Measurements from ENCODE around the gene CYP11A1. TPM values are rescaled to one million over a fixed set of nuclear protein-coding genes. Genes with fewer than 3 reads are reported as not detected.

CYP11A1 gene
- total RNA-seq, 1 donor from 2014 or later: 2.0 TPM

DNA sequence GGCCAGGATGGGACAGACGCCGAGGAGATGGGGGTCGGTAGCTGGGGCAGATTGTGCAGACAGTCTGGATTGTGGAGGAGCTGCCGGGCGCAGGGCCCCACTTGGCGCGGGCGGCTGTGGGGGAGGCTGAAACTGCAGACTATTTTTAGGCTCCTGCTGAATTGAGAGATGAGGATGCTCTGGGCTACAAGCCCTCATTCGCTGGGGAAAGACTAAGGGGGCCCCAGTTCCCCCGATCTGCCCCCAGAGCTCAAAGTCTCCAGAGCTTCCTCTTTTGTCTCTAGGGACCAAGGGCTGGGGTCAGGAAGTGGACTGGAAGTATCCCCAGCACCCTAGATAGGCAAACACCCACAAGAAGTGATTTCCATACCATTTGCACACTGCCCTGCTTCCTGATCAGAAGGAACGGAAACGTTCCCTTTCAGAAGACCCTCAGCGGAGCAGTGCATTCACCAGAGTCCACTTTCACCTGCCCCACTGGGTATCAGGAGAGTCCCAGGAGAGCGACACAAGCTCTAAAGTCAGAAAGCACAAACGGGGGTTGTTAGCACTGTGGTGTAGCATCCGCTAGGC lies 36.6 kb upstream of the CYP11A1 start:
- H3K4me3 Mint-ChIP-seq (ENCODE audit: low read depth): no peak overlapping the region
- peaks cover 36% of the 10 kb centered on the region for H3K27me3 Mint-ChIP-seq
- no peaks in the 10 kb centered on the region for H3K36me3 Mint-ChIP-seq (ENCODE audit: insufficient read depth)
- no peak for DNase-seq (ENCODE audit: low spot score, unreplicated experiment)
- TF ChIP-seq, protein P1, sequence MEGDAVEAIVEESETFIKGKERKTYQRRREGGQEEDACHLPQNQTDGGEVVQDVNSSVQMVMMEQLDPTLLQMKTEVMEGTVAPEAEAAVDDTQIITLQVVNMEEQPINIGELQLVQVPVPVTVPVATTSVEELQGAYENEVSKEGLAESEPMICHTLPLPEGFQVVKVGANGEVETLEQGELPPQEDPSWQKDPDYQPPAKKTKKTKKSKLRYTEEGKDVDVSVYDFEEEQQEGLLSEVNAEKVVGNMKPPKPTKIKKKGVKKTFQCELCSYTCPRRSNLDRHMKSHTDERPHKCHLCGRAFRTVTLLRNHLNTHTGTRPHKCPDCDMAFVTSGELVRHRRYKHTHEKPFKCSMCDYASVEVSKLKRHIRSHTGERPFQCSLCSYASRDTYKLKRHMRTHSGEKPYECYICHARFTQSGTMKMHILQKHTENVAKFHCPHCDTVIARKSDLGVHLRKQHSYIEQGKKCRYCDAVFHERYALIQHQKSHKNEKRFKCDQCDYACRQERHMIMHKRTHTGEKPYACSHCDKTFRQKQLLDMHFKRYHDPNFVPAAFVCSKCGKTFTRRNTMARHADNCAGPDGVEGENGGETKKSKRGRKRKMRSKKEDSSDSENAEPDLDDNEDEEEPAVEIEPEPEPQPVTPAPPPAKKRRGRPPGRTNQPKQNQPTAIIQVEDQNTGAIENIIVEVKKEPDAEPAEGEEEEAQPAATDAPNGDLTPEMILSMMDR (IDR thresholded peaks at IDR 0.05; ENCODE audit: unreplicated experiment): no peak
- H3K27ac Mint-ChIP-seq: no peak overlapping the region
- peaks cover 1% of the 10 kb centered on the region for H3K4me1 Mint-ChIP-seq (ENCODE audit: low read depth)
- no peaks in the 10 kb centered on the region for H3K9me3 Mint-ChIP-seq (ENCODE audit: low read depth)

DNA sequence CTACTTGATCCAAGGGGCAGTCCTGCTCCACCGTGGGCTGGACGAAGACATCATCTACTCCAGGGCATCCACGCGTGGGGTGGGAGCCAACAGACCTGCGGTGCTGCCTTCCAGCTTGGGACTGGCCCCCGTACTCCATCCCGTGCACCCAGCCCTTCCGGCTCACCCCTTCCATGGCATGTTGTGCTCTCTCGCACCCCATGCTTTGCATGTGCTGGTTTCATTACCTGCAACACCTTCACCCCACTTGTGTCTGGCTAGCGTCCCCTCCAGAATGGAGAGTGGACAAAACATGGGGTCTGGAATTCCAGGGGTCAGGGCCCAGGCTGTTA lies 36.1 kb upstream of the CYP11A1 start:
- peaks cover 1% of the 10 kb centered on the region for H3K4me1 Mint-ChIP-seq (ENCODE audit: low read depth)
- H3K27ac Mint-ChIP-seq: no peak overlapping the region

DNA sequence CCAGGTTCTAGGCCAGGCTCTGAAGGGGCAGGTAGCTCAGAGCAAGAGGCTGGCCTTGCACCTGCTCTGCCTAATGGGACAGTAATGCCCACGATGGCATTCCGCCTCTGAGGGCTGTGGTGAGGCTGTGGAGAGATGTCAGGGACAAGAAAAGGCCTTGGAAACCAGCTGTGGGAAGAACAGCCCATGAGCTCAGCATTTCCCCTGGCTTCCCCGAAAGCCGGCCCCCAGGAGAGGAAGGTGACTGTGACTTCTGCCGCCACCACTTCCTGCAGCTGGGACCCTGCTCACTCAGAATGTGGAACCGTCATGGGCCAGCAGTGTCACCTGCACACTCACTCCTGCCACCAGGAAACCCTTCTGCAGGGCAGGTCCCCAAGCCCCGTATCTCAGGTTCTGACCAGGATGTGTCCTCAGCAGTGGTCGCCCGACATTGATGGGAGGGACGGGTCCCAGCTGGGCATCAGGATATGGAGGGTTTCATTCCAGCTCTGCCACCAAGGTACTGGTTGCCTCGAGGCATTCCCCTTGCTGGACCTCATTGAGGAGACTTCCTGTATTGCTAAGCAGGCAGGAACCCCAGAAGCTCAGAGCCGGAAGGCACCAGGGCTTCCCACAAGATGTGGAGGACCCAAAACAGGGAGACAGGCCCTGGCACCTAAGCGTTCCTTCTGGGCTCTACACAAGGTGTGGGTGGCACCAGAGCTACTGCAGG lies 35.6 kb upstream of the CYP11A1 start:
- no peak for DNase-seq (ENCODE audit: low spot score, unreplicated experiment)
- Mint-ChIP-seq H3K9me3 (ENCODE audit: low read depth) (no peaks in the 10 kb centered on the region), H3K36me3 (ENCODE audit: insufficient read depth) (no peaks in the 10 kb centered on the region), H3K4me3 (ENCODE audit: low read depth) (no peak overlapping the region), H3K27ac (no peak overlapping the region), H3K4me1 (ENCODE audit: low read depth) (peaks cover 1% of the 10 kb centered on the region), H3K27me3 (peaks cover 32% of the 10 kb centered on the region)
- TF ChIP-seq, protein P1 (IDR thresholded peaks at IDR 0.05; ENCODE audit: unreplicated experiment): no peak

More for the DNA sequence above, 36.1 kb upstream of the CYP11A1 start:
- peaks cover 34% of the 10 kb centered on the region for H3K27me3 Mint-ChIP-seq
- DNase-seq (ENCODE audit: low spot score, unreplicated experiment): no peak
- no peak overlapping the region for H3K4me3 Mint-ChIP-seq (ENCODE audit: low read depth)
- no peaks in the 10 kb centered on the region for H3K36me3 Mint-ChIP-seq (ENCODE audit: insufficient read depth)
- TF ChIP-seq, protein P1 (IDR thresholded peaks at IDR 0.05; ENCODE audit: unreplicated experiment): no peak
- no peaks in the 10 kb centered on the region for H3K9me3 Mint-ChIP-seq (ENCODE audit: low read depth)

DNA sequence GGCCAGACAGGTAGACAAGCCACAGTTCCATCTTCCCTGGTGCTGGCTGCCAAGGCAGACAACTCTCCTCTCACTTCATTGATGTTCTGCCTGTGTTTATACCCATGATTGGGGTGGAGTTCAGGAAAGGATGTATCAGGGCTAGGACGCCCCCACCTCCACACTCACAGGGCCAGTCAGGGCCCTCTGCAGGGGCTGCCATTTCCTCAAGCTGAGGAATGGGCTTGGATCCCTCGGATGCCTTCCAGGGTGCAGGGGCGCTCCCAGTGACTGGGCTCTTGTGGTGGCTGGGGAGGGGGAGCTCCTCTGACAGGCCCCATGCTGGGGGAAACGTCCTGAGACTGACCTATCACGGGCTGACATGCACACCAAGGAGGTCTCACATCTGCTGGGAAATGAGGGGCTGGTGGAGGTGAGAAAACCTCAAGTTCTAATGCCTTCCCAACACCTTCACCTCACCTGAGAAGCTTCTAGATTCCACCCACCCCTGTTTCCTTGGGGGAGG lies 34.9 kb upstream of the CYP11A1 start:
- Mint-ChIP-seq H3K4me3 (ENCODE audit: low read depth) (no peak overlapping the region), H3K9me3 (ENCODE audit: low read depth) (no peaks in the 10 kb centered on the region), H3K36me3 (ENCODE audit: insufficient read depth) (no peaks in the 10 kb centered on the region), H3K4me1 (ENCODE audit: low read depth) (peaks cover 1% of the 10 kb centered on the region), H3K27me3 (peaks cover 29% of the 10 kb centered on the region), H3K27ac (no peak overlapping the region)
- TF ChIP-seq, protein P1 (IDR thresholded peaks at IDR 0.05; ENCODE audit: unreplicated experiment): no peak
- no peak for DNase-seq (ENCODE audit: low spot score, unreplicated experiment)

DNA sequence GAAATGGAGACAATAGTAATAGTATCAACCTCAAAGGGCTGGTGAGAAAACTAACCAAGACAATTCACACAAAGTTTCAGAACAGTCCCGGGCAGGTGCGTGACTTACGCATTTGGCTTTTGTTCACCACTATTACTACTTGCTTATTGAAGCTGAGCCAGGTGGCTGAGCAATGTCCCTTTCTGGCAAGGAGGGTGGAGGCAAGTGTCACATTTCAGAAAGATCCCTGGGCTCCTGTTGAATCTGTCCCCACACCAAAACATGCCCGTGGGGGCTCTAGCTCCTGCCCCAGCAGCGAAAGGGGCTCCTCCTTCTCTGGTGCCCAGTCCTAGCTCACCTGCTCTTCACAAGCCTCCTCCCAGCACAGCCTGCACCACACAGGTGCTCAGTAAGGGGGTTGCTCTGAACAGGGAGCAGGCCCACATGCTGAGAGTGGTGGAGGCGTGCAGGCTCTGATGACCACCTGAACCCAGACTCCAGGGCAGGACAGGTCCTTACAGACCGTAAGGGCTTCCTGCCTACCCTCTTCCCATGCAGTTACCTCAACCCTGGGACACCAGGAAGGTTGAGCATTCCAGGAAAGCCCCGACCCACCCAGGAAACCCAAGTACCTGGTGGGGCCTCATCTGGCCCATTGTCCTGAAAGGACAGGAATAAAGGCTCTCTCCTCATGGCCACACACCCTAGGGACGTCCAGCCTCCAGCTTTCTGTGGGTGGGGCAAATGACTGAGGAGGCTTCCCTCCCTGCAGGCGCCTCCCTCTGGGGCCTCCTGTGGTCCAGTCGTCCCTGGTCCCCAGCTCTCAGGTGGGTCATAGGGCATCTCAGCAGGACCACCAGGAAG lies 33.7 kb upstream of the CYP11A1 start:
- TF ChIP-seq, protein P1 (IDR thresholded peaks at IDR 0.05; ENCODE audit: unreplicated experiment): no peak
- no peak overlapping the region for H3K27ac Mint-ChIP-seq
- H3K4me1 Mint-ChIP-seq (ENCODE audit: low read depth): peaks cover 4% of the 10 kb centered on the region
- H3K4me3 Mint-ChIP-seq (ENCODE audit: low read depth): no peak overlapping the region
- no peaks in the 10 kb centered on the region for H3K9me3 Mint-ChIP-seq (ENCODE audit: low read depth)
- no peak for DNase-seq (ENCODE audit: low spot score, unreplicated experiment)
- H3K36me3 Mint-ChIP-seq (ENCODE audit: insufficient read depth): no peaks in the 10 kb centered on the region
- H3K27me3 Mint-ChIP-seq: peaks cover 19% of the 10 kb centered on the region

Measured in progenitor cell of endocrine pancreas (in vitro differentiated cells).